ENCODE results near the gene RICTOR. TPM values are rescaled to one million over a fixed set of nuclear protein-coding genes. Genes with fewer than 3 reads are reported as not detected.
"Not testable (repeated sequence)": the region's sequence is repeated elsewhere in the genome, so short reads cannot be mapped to it uniquely, and the experiment has no call there.

RICTOR gene
- total RNA-seq, 1 experiment from 2014 or later, result 41.1 TPM

DNA sequence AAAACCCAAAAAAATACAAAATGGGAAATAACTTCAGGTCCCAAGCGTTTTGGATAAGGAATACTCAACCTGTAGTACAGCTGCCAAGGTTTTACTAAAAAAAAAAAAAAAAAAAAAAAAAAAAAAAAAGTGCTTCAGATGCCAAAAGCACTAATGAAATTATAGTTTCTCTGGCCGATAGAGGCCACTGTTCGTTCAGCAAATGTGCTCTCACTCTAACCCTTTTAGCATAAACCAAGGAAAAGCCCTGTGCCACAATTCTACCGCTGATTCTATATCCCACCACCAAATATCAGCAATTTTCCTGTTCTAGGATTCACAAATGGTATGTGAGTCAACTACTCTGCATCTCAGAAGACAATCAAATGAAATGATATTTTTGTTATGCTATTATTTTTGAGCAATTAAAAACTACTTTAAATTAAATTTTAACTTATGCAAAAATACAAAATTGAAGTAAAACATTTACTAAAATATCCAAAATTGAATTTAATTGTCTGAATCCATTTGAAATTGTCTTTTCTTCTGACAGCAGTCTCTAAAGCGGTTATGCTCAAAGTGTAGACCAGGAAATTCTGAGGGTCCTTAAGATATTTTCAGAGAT lies 79.8 kb downstream of the RICTOR start:
- CTCF ChIA-PET, result no interaction called here
- intact Hi-C loops (cut with micrococcal nuclease; ENCODE audit: unreplicated experiment), result loop anchor here (2.0 kb wide), 1 partner anchor 86 kb away; no protein-coding TSS in a partner anchor
- no peak overlapping the region for H3K4me3 Mint-ChIP-seq (ENCODE audit: low read depth, unreplicated experiment)
- TF ChIP-seq, protein P1, sequence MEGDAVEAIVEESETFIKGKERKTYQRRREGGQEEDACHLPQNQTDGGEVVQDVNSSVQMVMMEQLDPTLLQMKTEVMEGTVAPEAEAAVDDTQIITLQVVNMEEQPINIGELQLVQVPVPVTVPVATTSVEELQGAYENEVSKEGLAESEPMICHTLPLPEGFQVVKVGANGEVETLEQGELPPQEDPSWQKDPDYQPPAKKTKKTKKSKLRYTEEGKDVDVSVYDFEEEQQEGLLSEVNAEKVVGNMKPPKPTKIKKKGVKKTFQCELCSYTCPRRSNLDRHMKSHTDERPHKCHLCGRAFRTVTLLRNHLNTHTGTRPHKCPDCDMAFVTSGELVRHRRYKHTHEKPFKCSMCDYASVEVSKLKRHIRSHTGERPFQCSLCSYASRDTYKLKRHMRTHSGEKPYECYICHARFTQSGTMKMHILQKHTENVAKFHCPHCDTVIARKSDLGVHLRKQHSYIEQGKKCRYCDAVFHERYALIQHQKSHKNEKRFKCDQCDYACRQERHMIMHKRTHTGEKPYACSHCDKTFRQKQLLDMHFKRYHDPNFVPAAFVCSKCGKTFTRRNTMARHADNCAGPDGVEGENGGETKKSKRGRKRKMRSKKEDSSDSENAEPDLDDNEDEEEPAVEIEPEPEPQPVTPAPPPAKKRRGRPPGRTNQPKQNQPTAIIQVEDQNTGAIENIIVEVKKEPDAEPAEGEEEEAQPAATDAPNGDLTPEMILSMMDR (IDR thresholded peaks at IDR 0.05; ENCODE audit: unreplicated experiment), result no peak
- H3K27me3 Mint-ChIP-seq (ENCODE audit: unreplicated experiment), result no peaks in the 10 kb centered on the region
- BruUV-seq (replicated peaks), result no TSS peak
- H3K27ac Mint-ChIP-seq (ENCODE audit: unreplicated experiment), result no peak overlapping the region
- peaks cover 2% of the 10 kb centered on the region for H3K9me3 Mint-ChIP-seq (ENCODE audit: low read depth, unreplicated experiment)
- DNase-seq, result peak; percentile 37
- H3K36me3 Mint-ChIP-seq (ENCODE audit: insufficient read depth, unreplicated experiment), result peaks cover 2% of the 10 kb centered on the region
- H3K4me1 Mint-ChIP-seq (ENCODE audit: low read depth, unreplicated experiment), result no peaks in the 10 kb centered on the region

- intact Hi-C loops (cut with micrococcal nuclease; ENCODE audit: unreplicated experiment); DNase-seq; H3K4me3 Mint-ChIP-seq (ENCODE audit: low read depth, unreplicated experiment); H3K27ac Mint-ChIP-seq (ENCODE audit: unreplicated experiment); CTCF ChIA-PET; BruUV-seq (replicated peaks); H3K27me3 Mint-ChIP-seq (ENCODE audit: unreplicated experiment); H3K4me1 Mint-ChIP-seq (ENCODE audit: low read depth, unreplicated experiment): not testable (repeated sequence)
- peaks cover 20% of the 10 kb centered on the region for H3K36me3 Mint-ChIP-seq (ENCODE audit: insufficient read depth, unreplicated experiment)
- peaks cover 11% of the 10 kb centered on the region for H3K9me3 Mint-ChIP-seq (ENCODE audit: low read depth, unreplicated experiment)
Observed at GRCh38 chr5:38989974-38990719, 84.1 kb downstream of the RICTOR start.

DNA sequence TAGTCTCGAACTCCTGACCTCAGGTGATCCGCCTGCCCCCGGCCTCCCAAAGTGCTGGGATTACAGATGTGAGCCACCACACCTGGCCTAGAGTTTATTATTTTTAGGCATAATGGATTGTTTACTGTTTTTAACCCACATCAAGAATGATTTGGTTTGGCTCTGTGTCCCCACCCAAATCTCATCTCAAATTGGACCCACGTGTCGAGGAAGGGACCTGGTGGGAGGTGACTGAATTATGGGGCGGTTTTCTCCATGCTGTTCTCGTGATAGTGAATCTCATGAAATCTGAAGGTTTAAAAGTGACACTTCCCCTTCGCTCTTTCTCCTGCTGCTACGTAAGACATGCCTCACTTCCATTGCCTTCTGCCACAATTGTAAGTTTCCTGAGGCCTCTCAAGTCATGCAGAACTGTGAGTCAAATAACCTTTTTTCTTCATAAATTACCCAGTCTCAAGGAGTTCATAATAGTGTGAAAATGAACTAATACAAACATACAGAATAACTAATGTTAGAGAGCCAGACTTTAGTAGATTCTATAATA lies 88.2 kb downstream of the RICTOR start:
- intact Hi-C loops (cut with micrococcal nuclease; ENCODE audit: unreplicated experiment), result no loop called here
- CTCF ChIA-PET, result no interaction called here
- Mint-ChIP-seq H3K36me3 (ENCODE audit: insufficient read depth, unreplicated experiment) (peaks cover 20% of the 10 kb centered on the region), H3K27me3 (ENCODE audit: unreplicated experiment) (no peaks in the 10 kb centered on the region), H3K4me3 (ENCODE audit: low read depth, unreplicated experiment) (no peak overlapping the region), H3K27ac (ENCODE audit: unreplicated experiment) (no peak overlapping the region), H3K9me3 (ENCODE audit: low read depth, unreplicated experiment) (peaks cover 11% of the 10 kb centered on the region), H3K4me1 (ENCODE audit: low read depth, unreplicated experiment) (no peaks in the 10 kb centered on the region)
- TF ChIP-seq, protein P1 (IDR thresholded peaks at IDR 0.05; ENCODE audit: unreplicated experiment), result no peak
- no TSS peak for BruUV-seq (replicated peaks)
- DNase-seq, result no peak

GRCh38 chr5:38979535-38979934 lies 94.7 kb downstream of the RICTOR start:
- no peaks in the 10 kb centered on the region for H3K9me3 Mint-ChIP-seq (ENCODE audit: low read depth, unreplicated experiment)
- peaks cover 2% of the 10 kb centered on the region for H3K4me1 Mint-ChIP-seq (ENCODE audit: low read depth, unreplicated experiment)
- no peak overlapping the region for H3K27ac Mint-ChIP-seq (ENCODE audit: unreplicated experiment)
- no peak for DNase-seq
- no peaks in the 10 kb centered on the region for H3K27me3 Mint-ChIP-seq (ENCODE audit: unreplicated experiment)
- peaks cover 6% of the 10 kb centered on the region for H3K36me3 Mint-ChIP-seq (ENCODE audit: insufficient read depth, unreplicated experiment)
- no peak overlapping the region for H3K4me3 Mint-ChIP-seq (ENCODE audit: low read depth, unreplicated experiment)
- CTCF ChIA-PET, result no interaction called here
- TF ChIP-seq, protein P1 (IDR thresholded peaks at IDR 0.05; ENCODE audit: unreplicated experiment), result no peak
- intact Hi-C loops (cut with micrococcal nuclease; ENCODE audit: unreplicated experiment), result no loop called here
- BruUV-seq (replicated peaks), result no TSS peak
